Fibroblast of lung (primary cell): Measurements from ENCODE around the gene CAMK2B.

Experiments
- EZH2 ChIP-seq: IDR thresholded peaks from 2 replicates; pipeline ENCODE4 v1.5.1; 2012; ENCODE audit warnings: low read length, control low read depth, mild to moderate bottlenecking; ENCODE audit errors: missing control alignments
- TF ChIP-seq, protein P1 (sequence below), 2 donors: IDR thresholded peaks in 1 of 2; conservative IDR thresholded peaks in 1 of 2; 1 replicate in 1 of 2; 2 replicates in 1 of 2; pipeline ENCODE4 v1.5.1; 2011 to 2012; ENCODE audit warnings: low read length in 2 of 2, control low read depth in 1 of 2, inconsistent platforms in 1 of 2, low read depth in 1 of 2, mild to moderate bottlenecking in 1 of 2

DNA sequence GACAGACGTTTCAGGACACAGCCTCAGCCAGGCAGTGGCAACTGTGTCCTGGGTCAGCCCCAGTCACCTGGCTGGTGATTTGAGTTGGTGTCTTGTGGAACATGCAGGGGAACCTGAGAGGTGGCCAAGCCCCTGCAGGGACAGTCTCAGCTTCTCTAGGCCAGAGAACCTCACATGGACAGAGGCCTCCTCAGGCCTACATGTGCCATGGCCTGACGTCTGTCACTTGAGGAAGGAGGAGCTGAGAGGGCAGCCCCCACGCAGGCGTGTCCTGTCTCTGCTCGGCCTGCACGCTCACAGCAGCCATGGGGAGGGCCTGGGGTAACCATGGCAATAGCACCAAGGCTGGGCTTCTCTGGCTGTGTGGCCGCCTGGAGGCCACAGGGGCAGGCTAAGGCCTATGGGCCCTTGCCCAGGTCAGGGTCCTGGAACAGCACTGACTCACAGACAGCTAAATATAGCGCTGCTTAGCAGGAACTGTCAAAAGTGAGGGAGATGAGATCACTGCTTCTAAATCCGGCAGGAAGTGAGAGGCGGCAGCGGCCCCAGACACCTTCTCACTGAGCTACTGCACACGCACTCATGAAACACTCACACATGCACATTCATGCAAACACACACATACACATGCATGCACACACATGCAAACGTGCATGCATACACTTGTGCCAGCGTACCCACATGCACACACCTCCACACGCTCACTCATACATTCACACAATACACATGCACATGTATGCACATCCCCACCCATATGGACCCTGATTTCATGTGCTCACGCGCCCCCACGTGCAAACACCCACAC, 67.6 kb downstream of the CAMK2B start:
- TF ChIP-seq, protein P1, sequence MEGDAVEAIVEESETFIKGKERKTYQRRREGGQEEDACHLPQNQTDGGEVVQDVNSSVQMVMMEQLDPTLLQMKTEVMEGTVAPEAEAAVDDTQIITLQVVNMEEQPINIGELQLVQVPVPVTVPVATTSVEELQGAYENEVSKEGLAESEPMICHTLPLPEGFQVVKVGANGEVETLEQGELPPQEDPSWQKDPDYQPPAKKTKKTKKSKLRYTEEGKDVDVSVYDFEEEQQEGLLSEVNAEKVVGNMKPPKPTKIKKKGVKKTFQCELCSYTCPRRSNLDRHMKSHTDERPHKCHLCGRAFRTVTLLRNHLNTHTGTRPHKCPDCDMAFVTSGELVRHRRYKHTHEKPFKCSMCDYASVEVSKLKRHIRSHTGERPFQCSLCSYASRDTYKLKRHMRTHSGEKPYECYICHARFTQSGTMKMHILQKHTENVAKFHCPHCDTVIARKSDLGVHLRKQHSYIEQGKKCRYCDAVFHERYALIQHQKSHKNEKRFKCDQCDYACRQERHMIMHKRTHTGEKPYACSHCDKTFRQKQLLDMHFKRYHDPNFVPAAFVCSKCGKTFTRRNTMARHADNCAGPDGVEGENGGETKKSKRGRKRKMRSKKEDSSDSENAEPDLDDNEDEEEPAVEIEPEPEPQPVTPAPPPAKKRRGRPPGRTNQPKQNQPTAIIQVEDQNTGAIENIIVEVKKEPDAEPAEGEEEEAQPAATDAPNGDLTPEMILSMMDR (conservative IDR thresholded peaks at IDR 0.05 in 1 of 2, IDR thresholded peaks at IDR 0.05 in 1 of 2; ENCODE audit: low read depth in 1 of 2, low read length in 2 of 2): no peak
- no peak for TF ChIP-seq EZH2
